ENCODE results near the gene PRKCA.

PRKCA gene

DNA sequence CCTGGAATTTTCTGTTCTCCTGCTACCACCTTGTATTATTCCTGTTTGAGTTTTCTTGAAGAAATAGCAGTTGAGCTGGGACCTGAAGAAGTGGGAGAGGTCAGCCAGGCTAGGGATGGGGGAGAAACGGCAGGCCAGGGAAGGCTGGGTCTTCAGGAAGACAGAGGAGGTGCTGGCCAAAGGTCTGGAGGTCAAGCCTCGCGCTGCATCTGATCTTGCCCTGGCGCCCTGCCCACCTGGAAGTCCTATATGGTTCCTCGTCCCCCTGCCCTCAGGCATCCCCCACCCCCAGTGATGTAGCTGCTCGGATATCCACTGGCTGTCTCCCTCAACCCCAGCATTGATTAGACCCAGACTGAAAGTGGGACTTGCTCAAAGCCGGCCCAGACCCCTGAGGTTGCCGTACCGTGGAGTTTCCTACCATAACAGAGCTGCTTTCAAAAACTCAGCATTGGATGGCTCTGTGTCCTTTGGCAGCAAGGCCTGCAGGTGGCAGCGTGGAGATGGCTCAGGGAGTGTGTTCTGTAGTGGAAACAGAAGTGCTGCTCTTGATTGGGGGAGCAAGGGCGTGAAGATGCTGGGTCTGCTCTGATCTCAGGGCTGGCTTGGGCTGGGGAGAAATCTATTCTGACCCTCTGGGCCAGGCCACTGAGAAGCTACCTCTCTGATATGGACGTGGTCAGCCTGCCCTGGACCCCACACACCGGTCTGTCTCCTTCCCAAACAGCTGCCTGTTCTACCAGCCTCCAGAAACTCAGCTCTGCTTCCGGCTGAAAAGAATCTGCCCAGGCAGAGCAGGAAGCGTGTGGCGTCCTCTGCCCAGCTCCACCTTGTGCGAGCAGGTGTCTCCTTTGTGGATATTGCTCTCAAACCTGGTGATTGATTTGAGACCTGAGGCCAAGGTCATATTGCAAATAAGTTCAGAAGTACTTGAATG, 425.5 kb downstream of the PRKCA start:
- DNase-seq, result peak; percentile 57

- no peak for DNase-seq
Observed at GRCh38 chr17:66730461-66730923, 428.1 kb downstream of the PRKCA start.

GRCh38 chr17:66733759-66734158, 431.3 kb downstream of the PRKCA start:
- DNase-seq, result no peak

DNA sequence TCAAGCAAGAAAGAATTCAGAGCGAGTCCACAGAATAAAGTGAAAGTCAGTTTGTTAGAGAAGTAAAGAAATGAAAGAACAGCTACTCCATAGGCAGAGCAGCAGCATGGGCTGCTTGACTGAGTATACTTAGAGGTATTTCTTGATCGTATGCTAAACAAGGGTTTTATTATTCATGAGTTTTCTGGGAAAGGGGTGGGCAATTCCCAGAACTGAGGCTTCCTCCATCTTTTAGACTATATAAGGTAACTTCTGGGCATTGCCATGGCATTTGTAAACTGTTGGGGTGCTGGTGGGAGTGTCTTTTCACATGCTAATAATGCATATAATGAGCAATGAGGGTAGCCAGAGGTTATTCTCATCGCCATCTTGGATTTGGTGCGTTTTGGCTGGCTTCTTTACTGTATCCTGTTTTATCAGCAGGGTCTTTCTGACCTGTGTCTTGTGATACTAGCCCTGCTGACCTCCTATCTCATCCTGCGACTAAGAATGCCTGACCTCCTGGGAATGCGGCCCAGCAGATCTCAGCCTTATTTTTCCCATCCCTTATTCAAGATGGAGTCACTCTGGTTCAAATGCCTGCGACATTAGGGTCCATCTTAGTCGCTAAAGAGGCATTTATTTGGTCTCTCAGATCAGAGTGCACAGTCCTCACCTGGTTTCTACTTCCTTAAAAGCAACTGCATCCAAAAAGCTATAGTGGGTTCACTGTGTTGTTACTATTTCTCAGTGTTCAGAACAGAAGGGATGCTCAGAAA, 432.0 kb downstream of the PRKCA start:
- DNase-seq, result peak; percentile 6

DNA sequence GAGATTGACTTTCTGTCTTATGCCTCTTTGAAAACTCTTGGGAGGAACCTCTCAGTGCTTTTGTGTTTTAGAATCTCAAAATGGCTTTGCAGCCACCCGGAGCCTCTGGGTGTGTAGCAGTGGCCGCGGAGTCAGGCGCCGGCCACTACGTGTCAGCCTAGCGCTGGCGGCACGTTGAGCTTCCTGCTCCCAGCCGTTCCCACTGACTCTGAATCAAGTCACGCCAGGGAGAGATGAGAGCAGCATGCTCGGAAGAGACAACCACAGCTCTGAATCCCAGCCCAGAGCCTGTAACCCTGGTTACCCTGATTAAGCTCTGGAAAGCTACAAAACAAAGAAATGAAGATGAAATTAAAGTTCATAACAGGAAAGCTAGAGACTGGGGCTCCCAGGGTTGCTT, 435.1 kb downstream of the PRKCA start:
- DNase-seq, result no peak

DNA sequence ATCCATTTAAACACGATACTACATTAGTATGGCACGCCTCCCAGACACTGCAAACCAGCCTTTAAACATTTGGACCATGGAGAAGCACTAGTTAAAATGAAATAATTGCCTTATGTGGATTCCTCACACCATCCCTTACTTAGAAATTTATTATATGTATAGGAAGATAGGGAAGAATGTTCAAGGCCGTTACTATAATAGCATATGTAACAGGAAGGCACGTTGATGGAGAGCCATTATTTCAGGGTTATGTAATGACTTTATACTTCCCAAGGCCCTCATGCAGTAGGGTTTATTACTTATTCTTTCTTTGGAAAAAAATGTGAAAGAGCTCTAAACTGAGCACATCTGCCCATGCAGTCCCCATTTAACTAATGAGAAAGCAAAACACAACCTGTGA, 435.9 kb downstream of the PRKCA start:
- no peak for DNase-seq

DNA sequence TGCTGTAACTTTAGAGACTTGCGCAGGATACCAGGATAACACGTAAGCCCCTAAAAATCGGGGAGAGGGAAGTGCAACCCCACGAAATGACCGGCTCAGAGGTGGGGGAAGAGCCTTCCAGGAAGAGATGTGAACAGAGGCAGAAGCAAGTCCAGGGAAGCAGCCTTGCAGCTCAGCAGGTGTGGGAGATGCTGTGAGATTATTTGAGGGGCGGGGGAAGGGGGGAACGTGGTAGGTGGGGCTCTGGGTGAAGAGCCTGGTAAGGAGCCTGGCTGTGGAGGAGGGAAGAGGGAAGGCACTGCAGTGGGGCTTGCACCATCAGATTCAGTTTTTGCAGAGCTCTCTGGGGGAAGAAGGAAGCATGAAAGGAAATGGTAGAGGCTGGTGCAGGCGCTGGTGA, 437.1 kb downstream of the PRKCA start:
- DNase-seq, result no peak

DNA sequence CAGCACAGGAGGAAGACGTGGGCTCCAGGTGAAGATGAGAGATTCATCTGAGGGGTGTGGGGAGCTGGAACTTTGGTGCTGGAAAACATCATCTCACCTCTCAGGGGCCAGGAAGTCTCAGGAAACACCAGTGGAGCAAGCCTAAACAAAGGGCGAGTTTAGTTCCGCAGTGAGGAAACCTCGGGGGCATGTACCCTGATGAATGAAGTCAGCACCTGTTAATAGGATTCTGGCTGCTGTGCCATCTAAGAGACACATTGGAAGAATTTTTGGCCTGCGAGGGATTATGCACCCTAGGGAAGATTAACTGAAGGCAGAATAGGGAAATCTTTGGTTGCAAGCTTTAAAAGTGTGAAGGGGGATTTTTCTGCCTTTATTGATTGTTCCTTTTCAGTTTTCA, 437.8 kb downstream of the PRKCA start:
- DNase-seq, result no peak

DNA sequence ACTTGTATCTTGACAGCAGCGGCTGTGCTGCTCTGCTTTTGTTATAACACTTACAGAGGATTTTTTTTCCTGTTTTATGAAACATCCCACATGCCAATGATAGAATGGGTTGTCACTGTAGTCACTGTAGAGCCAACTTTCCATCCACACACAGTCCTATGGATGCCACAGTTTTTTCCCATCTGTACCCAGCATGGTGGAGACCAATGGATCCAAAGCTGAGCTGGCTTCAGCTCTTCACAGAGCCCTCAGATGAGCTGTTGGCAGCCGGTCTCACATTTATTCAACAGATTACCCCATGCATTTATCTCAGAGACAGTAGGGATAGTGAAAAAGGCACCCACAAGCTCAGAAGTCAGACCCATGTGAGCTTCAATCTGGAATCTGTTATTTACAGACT, 441.1 kb downstream of the PRKCA start:
- DNase-seq, result no peak

GRCh38 chr17:66746736-66747135, 444.3 kb downstream of the PRKCA start:
- no peak for DNase-seq

GRCh38 chr17:66747578-66748275, 445.3 kb downstream of the PRKCA start:
- no peak for DNase-seq

- no peak for DNase-seq
Observed at GRCh38 chr17:66748578-66748977, 446.2 kb downstream of the PRKCA start.

DNA sequence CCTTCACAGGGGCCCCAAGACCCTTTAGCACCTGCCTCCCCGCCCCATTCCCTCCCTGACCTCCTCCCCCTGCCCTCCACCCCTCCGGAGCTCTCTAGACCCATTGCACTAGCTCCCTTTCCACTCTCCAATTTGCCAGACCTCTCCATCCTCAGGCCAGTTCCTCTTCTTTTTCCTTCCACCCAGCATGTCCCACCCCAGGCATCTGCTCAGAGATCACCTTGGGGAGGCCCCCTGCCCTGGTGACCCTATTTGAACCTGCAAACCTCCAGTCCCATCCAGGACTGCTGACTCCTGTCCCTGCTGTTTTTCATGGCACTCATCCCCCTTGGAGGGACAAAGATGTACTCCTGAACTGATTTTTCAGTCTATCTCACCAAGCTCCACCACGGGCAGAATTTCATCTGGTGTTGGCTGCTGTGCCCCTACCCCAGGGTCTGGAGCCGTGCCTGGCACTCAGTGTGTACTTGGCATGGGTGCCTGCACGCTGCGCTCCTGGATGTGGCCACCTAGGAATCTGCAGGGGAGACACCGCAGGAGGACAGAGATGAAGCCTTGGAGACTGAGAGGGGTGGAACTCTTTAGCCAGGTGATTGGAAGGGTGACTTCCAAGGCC, 446.9 kb downstream of the PRKCA start:
- DNase-seq, result no peak

GRCh38 chr17:66750116-66750515, 447.7 kb downstream of the PRKCA start:
- DNase-seq, result no peak

GRCh38 chr17:66750781-66751543, 448.5 kb downstream of the PRKCA start:
- DNase-seq, result no peak

GRCh38 chr17:66751771-66752170, 449.4 kb downstream of the PRKCA start:
- DNase-seq, result no peak

- no peak for DNase-seq
Observed at GRCh38 chr17:66752411-66752810, 450.0 kb downstream of the PRKCA start.

DNA sequence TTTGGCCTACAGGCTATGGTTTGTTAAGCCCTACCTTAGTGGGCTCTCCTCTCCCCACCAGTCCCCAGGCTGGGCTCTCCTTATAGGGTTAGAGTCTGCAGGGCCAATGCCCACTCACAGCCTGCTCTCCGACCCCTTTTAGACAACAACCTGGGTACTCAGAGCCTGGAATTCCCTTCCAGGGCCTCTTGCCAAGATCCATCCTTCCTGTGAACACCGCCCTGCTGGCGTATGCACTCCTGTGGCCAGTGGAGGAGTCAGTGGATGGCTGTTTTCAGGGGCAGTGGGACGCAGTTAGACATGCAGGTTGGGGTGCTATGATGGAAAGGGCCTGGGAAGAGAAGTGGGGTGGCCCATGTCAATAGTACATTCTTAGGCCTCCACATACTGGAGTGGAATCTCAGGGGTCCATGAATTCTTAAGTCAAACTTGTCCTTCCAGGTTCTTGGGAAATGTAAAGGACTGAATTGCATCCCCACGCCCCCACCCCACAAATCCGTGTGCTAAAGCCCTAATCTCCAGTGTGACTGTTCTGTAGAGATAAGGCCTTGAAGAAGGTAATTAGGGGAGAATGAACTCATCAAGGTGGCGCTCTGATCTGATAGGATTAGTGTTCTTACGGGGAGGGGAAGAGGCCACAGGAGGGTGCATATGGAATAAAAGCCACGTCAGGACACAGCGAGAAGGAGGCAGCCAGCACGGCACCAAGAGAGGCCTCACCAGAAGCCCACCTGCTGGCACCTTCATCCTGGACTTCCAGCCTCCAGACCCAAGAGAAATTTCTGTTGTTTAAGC, 450.9 kb downstream of the PRKCA start:
- no peak for DNase-seq

DNA sequence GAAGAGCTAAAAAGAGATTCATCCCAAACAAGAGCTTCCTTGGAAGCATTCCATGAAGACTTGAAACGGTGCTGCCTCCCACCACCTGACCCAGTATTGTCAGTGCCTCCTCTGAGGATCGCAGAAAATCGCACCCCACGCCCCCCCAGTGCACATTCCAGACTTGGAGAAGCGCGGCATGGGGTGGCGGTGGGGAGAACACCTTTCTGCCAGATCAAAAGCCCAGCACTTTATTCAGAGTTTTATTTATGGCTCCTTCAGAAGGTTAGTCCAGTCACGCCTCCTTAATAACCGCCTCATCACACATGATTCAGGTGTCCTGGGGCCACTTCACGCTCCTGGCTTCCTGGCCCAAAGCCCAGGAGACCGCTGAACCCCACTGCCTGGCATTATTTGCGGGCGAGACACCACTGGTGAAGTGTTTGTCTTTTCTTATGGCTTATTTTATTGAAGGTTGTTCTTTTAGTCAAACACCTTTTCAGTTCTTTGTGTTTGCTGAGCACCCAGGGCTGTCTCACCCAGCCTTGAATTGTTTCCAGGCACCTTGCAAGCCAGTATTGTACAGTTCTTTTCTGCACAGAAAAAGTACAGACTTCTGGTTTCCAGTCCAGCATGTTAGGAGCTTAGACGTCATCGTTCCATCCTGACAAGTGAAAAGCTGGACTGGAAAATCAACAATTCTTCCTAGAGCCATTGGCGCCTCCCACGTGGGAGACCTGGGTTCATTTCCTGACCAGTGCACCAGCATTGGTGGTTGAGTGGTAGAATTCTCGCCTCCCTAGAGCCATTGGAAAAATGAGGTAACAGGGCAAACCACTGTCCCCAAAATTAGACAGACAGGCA, 452.9 kb downstream of the PRKCA start:
- DNase-seq, result no peak

DNA sequence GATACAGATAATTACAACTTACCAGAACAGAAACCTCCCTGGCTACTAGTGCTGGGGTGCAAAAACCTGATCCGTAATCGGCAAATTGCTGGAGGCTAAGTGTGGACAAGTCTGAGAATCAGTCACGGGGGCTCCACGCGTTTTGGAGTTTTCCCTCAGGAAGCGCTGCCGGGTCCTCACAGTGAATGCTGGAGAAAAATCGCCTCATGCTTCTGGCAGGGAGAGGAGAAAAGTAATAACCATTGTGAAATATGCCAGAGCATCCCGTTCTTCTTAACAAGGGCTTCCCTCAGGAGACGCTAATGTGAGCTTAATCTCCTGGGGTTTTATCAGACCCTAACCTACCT, 453.5 kb downstream of the PRKCA start:
- no peak for DNase-seq

Data from OCI-M1 (cell line).